Endometrium (tissue), 2 donors: Measurements from ENCODE around the gene CRP.
"Not testable (repeated sequence)": the region's sequence is repeated elsewhere in the genome, so short reads cannot be mapped to it uniquely, and the experiment has no call there.

Experiments
- FAIRE-seq: peaks from 2 replicates; lab custom pipeline; 2012; peaks lifted over from hg19 to GRCh38; lab: Jason Lieb, UNC
- donor health status: control.
- donor health status: control.

CRP gene

GRCh38 chr1:159714529-159714928 lies at the start of gene CRP:
CRP (minus strand) TSS chr1:159714589; CDS start chr1:159714485, 104 bp downstream.
- FAIRE-seq, result no peak

- no peak for FAIRE-seq
Measured at GRCh38 chr1:159763686-159764085, 49.3 kb upstream of the CRP start.

GRCh38 chr1:159756397-159756796 lies 42.0 kb upstream of the CRP start:
- no peak for FAIRE-seq

- no peak for FAIRE-seq
Measured at GRCh38 chr1:159755451-159756007, 41.1 kb upstream of the CRP start.

- no peak for FAIRE-seq
Measured at GRCh38 chr1:159753386-159753785, 39.0 kb upstream of the CRP start.

GRCh38 chr1:159752135-159752580 lies 37.8 kb upstream of the CRP start:
- no peak for FAIRE-seq

- no peak for FAIRE-seq
Measured at GRCh38 chr1:159751031-159751430, 36.6 kb upstream of the CRP start.

GRCh38 chr1:159750621-159751020 lies 36.2 kb upstream of the CRP start:
- FAIRE-seq, result no peak

GRCh38 chr1:159749630-159750029 lies 35.2 kb upstream of the CRP start:
- FAIRE-seq, result no peak

- FAIRE-seq, result no peak
Measured at GRCh38 chr1:159748370-159748769, 34.0 kb upstream of the CRP start.

GRCh38 chr1:159746666-159747065 lies 32.3 kb upstream of the CRP start:
- FAIRE-seq, result no peak

GRCh38 chr1:159743651-159744410 lies 29.4 kb upstream of the CRP start:
- no peak for FAIRE-seq

- FAIRE-seq, result no peak
Measured at GRCh38 chr1:159737238-159737916, 23.0 kb upstream of the CRP start.

GRCh38 chr1:159723188-159723587 lies 8.8 kb upstream of the CRP start:
- FAIRE-seq, result not testable (repeated sequence)

GRCh38 chr1:159719990-159720389 lies 5.6 kb upstream of the CRP start:
- FAIRE-seq, result no peak

GRCh38 chr1:159715855-159716254 lies 1.5 kb upstream of the CRP start:
- FAIRE-seq, result no peak

GRCh38 chr1:159712080-159712479 lies 2.3 kb downstream of the CRP start:
- FAIRE-seq, result no peak

- no peak for FAIRE-seq
Measured at GRCh38 chr1:159707472-159708260, 6.7 kb downstream of the CRP start.

- no peak for FAIRE-seq
Measured at GRCh38 chr1:159705904-159706256, 8.5 kb downstream of the CRP start.

- FAIRE-seq, result no peak
Measured at GRCh38 chr1:159705251-159705903, 9.0 kb downstream of the CRP start.

GRCh38 chr1:159704481-159704880 lies 9.9 kb downstream of the CRP start:
- FAIRE-seq, result no peak

- FAIRE-seq, result no peak
Measured at GRCh38 chr1:159700312-159700711, 14.1 kb downstream of the CRP start.
